Trophoblast cell (in vitro differentiated cells and primary cell): ENCODE measurements around the gene PLAC8.

Experiments
- DNase-seq, 2 donors: peaks; one replicate each; pipeline ENCODE4 v3.0.0-alpha.2; 2016
- H2AFZ ChIP-seq: 2 replicates; pipeline ENCODE4 v1.6.1; 2013; ENCODE audit warnings: low read length, moderate library complexity, mild to moderate bottlenecking; ENCODE audit not compliant: insufficient read depth, poor library complexity
- H2AK5ac ChIP-seq: 2 replicates; pipeline ENCODE4 v1.6.1; 2013; ENCODE audit warnings: mild to moderate bottlenecking, low read length
- H2BK120ac ChIP-seq: 2 replicates; pipeline ENCODE4 v1.6.1; 2013; ENCODE audit warnings: low read length, mild to moderate bottlenecking, moderate library complexity; ENCODE audit not compliant: insufficient read depth, poor library complexity
- H2BK12ac ChIP-seq: 2 replicates; pipeline ENCODE4 v1.6.1; 2013; ENCODE audit warnings: mild to moderate bottlenecking, low read length, moderate library complexity
- H2BK5ac ChIP-seq: 2 replicates; pipeline ENCODE4 v1.6.1; 2013; ENCODE audit warnings: low read length, low read depth, moderate library complexity, mild to moderate bottlenecking; ENCODE audit not compliant: poor library complexity
- H3K14ac ChIP-seq: 2 replicates; pipeline ENCODE4 v1.6.1; 2013; ENCODE audit warnings: mild to moderate bottlenecking, low read length
- H3K18ac ChIP-seq: 2 replicates; pipeline ENCODE4 v1.6.1; 2013; ENCODE audit warnings: mild to moderate bottlenecking, low read length
- H3K23ac ChIP-seq: 2 replicates; pipeline ENCODE4 v1.6.1; 2013; ENCODE audit warnings: low read length
- H3K27ac ChIP-seq: 2 replicates; pipeline ENCODE4 v1.5.1; 2013; ENCODE audit warnings: low read depth, mild to moderate bottlenecking, inconsistent platforms, low read length, moderate library complexity
- H3K27me3 ChIP-seq: 2 replicates; pipeline ENCODE4 v1.6.1; 2013; ENCODE audit warnings: inconsistent platforms, mild to moderate bottlenecking, low read length, moderate library complexity; ENCODE audit not compliant: insufficient read depth
- H3K36me3 ChIP-seq, 2 experiments: 1 replicate in 1 of 2; 2 replicates in 1 of 2; pipeline ENCODE4 v1.6.1; 2013; ENCODE audit warnings: low read length in 2 of 2, mild to moderate bottlenecking in 2 of 2, moderate library complexity in 1 of 2; ENCODE audit not compliant: insufficient read depth in 2 of 2, control insufficient read depth in 1 of 2
- H3K4ac ChIP-seq: 2 replicates; pipeline ENCODE4 v1.6.1; 2013; ENCODE audit warnings: low read depth, mild to moderate bottlenecking, low read length, moderate library complexity
- H3K4me1 ChIP-seq, 2 experiments: 1 replicate in 1 of 2; 2 replicates in 1 of 2; pipeline ENCODE4 v1.6.1; 2013; ENCODE audit warnings: low read length in 2 of 2, mild to moderate bottlenecking in 2 of 2, moderate library complexity in 1 of 2; ENCODE audit not compliant: insufficient read depth in 2 of 2, control insufficient read depth in 1 of 2
- H3K4me2 ChIP-seq: 2 replicates; pipeline ENCODE4 v1.6.1; 2013; ENCODE audit warnings: inconsistent platforms, mild to moderate bottlenecking, low read length, moderate library complexity
- H3K4me3 ChIP-seq: 2 replicates; pipeline ENCODE4 v1.5.1; 2013; ENCODE audit warnings: mild to moderate bottlenecking, low read depth, low read length, inconsistent platforms
- H3K79me1 ChIP-seq: one replicate; pipeline ENCODE4 v1.6.1; 2013; ENCODE audit warnings: low read length
- H3K79me2 ChIP-seq: 2 replicates; pipeline ENCODE4 v1.6.1; 2013; ENCODE audit warnings: low read length, mild to moderate bottlenecking; ENCODE audit not compliant: control insufficient read depth, insufficient read depth, poor library complexity
- H3K9ac ChIP-seq: 2 replicates; pipeline ENCODE4 v1.6.1; 2013; ENCODE audit warnings: mild to moderate bottlenecking, low read length
- H3K9me3 ChIP-seq: 2 replicates; pipeline ENCODE4 v1.6.1; 2013; ENCODE audit warnings: low read depth, mild to moderate bottlenecking, control low read depth, inconsistent platforms, low read length; ENCODE audit not compliant: insufficient read depth
- H4K12ac ChIP-seq: 2 replicates; pipeline ENCODE4 v1.6.1; 2013; ENCODE audit warnings: low read depth, mild to moderate bottlenecking, low read length, moderate library complexity
- H4K8ac ChIP-seq: 2 replicates; pipeline ENCODE4 v1.6.1; 2013; ENCODE audit warnings: low read depth, mild to moderate bottlenecking, low read length, moderate library complexity
- H4K91ac ChIP-seq: one replicate; pipeline ENCODE4 v1.6.1; 2013; ENCODE audit warnings: low read depth, mild to moderate bottlenecking, low read length, moderate library complexity
- WGBS: extraction: QIAGEN DNeasy Blood & Tissue Kit; methylation state at CpG from one replicate; pipeline ENCODE4 v1.1.7; 2013; ENCODE audit warnings: missing lambda C conversion rate; ENCODE audit not compliant: insufficient read length, insufficient coverage; ENCODE audit errors: extremely low coverage; 5-methylcytosine and 5-hydroxymethylcytosine counted together

Gene PLAC8

GRCh38 chr4:83067058-83067639 is 47.4 kb downstream of the PLAC8 start:
- no peak overlapping the region for H3K14ac ChIP-seq
- no peaks in the 10 kb centered on the region for H3K4me1 ChIP-seq
- no peak overlapping the region for H2AFZ ChIP-seq
- no peaks in the 10 kb centered on the region for H3K9me3 ChIP-seq
- no peak overlapping the region for H2BK12ac ChIP-seq
- no peak overlapping the region for H2AK5ac ChIP-seq
- H3K27me3 ChIP-seq, result no peaks in the 10 kb centered on the region
- no CpG with 5 or more reads among the region's 10 CpGs for WGBS
- peaks cover 10 to 15% of the 10 kb centered on the region in 2 experiments for H3K36me3 ChIP-seq
- H3K79me1 ChIP-seq, result no peaks in the 10 kb centered on the region
- no peak overlapping the region for H3K18ac ChIP-seq
- no peak overlapping the region for H2BK120ac ChIP-seq
- no peak overlapping the region for H4K8ac ChIP-seq
- H3K27ac ChIP-seq, result no peak overlapping the region
- H4K12ac ChIP-seq, result no peak overlapping the region
- H3K4me2 ChIP-seq, result no peak overlapping the region
- no peak overlapping the region for H3K23ac ChIP-seq
- no peak overlapping the region for H2BK5ac ChIP-seq
- H3K4ac ChIP-seq, result no peak overlapping the region
- peak; percentile 49 to 51 for DNase-seq
- H3K9ac ChIP-seq, result no peak overlapping the region
- H3K4me3 ChIP-seq, result no peak overlapping the region
- no peak overlapping the region for H4K91ac ChIP-seq
- H3K79me2 ChIP-seq, result no peaks in the 10 kb centered on the region

GRCh38 chr4:83065266-83065665 is 49.3 kb downstream of the PLAC8 start:
- no peak overlapping the region for H2BK12ac ChIP-seq
- no peak overlapping the region for H2AFZ ChIP-seq
- no peak overlapping the region for H4K91ac ChIP-seq
- H3K27me3 ChIP-seq, result no peaks in the 10 kb centered on the region
- no peak for DNase-seq
- H3K9me3 ChIP-seq, result no peaks in the 10 kb centered on the region
- no peak overlapping the region for H4K8ac ChIP-seq
- H2BK120ac ChIP-seq, result no peak overlapping the region
- H3K4me3 ChIP-seq, result no peak overlapping the region
- no peak overlapping the region for H3K18ac ChIP-seq
- no peak overlapping the region for H3K27ac ChIP-seq
- peaks cover 13 to 16% of the 10 kb centered on the region in 2 experiments for H3K36me3 ChIP-seq
- H3K4me1 ChIP-seq, result no peaks in the 10 kb centered on the region
- H4K12ac ChIP-seq, result no peak overlapping the region
- no peaks in the 10 kb centered on the region for H3K79me2 ChIP-seq
- H2AK5ac ChIP-seq, result no peak overlapping the region
- no CpG with 5 or more reads among the region's 1 CpG for WGBS
- H3K23ac ChIP-seq, result no peak overlapping the region
- H3K4me2 ChIP-seq, result no peak overlapping the region
- H3K79me1 ChIP-seq, result no peaks in the 10 kb centered on the region
- no peak overlapping the region for H2BK5ac ChIP-seq
- H3K9ac ChIP-seq, result no peak overlapping the region
- no peak overlapping the region for H3K14ac ChIP-seq
- no peak overlapping the region for H3K4ac ChIP-seq

GRCh38 chr4:83062739-83063138 is 51.8 kb downstream of the PLAC8 start:
- Histone ChIP-seq H3K27me3 (no peaks in the 10 kb centered on the region), H3K4me1 (no peaks in the 10 kb centered on the region), H3K4me2 (no peak overlapping the region), H3K9ac (no peak overlapping the region), H3K79me1 (no peaks in the 10 kb centered on the region), H4K91ac (no peak overlapping the region), H3K4me3 (no peak overlapping the region), H3K18ac (no peak overlapping the region), H4K12ac (no peak overlapping the region), H2AK5ac (no peak overlapping the region), H3K9me3 (no peaks in the 10 kb centered on the region), H3K36me3 (peaks cover 15 to 16% of the 10 kb centered on the region in 2 experiments), H3K23ac (no peak overlapping the region), H3K27ac (no peak overlapping the region), H2AFZ (no peak overlapping the region), H3K14ac (no peak overlapping the region), H3K79me2 (no peaks in the 10 kb centered on the region), H2BK5ac (no peak overlapping the region), H4K8ac (no peak overlapping the region), H3K4ac (no peak overlapping the region), H2BK12ac (no peak overlapping the region), H2BK120ac (no peak overlapping the region)
- WGBS, result no CpG with 5 or more reads among the region's 4 CpGs
- no peak for DNase-seq

DNA sequence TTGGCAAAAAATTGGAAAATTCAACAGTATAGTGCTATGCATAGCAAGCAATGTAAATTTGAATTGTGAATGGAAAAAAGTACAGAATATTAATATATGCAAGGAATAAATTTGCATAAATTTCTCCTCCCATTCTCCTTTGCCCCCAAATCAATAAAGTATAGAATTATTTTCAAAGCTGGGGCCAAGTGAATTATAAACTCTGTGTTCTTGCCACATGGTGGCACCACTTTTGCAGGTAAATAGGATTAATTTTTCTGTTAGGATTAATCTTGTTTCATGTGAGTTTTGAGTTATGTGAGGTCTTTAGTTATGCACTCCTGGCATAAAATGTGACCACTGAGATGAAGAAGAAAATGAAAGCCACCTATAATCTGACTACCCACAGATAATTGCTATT is 59.6 kb downstream of the PLAC8 start:
- H3K36me3 ChIP-seq, result peaks cover 6 to 11% of the 10 kb centered on the region in 2 experiments
- no peak overlapping the region for H3K4me2 ChIP-seq
- H4K12ac ChIP-seq, result no peak overlapping the region
- H4K91ac ChIP-seq, result no peak overlapping the region
- H3K79me1 ChIP-seq, result no peaks in the 10 kb centered on the region
- H3K27ac ChIP-seq, result no peak overlapping the region
- H3K27me3 ChIP-seq, result no peaks in the 10 kb centered on the region
- no peak overlapping the region for H3K9ac ChIP-seq
- H2AFZ ChIP-seq, result no peak overlapping the region
- H2BK5ac ChIP-seq, result no peak overlapping the region
- no peak overlapping the region for H3K18ac ChIP-seq
- no peak overlapping the region for H3K14ac ChIP-seq
- no peaks in the 10 kb centered on the region for H3K4me1 ChIP-seq
- H3K23ac ChIP-seq, result no peak overlapping the region
- H3K4me3 ChIP-seq, result no peak overlapping the region
- no peaks in the 10 kb centered on the region for H3K79me2 ChIP-seq
- no peak for DNase-seq
- H3K9me3 ChIP-seq, result no peaks in the 10 kb centered on the region
- no peak overlapping the region for H2BK12ac ChIP-seq
- no peak overlapping the region for H3K4ac ChIP-seq
- no peak overlapping the region for H4K8ac ChIP-seq
- H2AK5ac ChIP-seq, result no peak overlapping the region
- H2BK120ac ChIP-seq, result no peak overlapping the region
